Breast epithelium (tissue), 4 donors: ENCODE measurements around the gene ANKRD63. TPM values are rescaled to one million over a fixed set of nuclear protein-coding genes. Genes with fewer than 3 reads are reported as not detected.

Experiments
- DNase-seq, 2 donors: peaks; one replicate each; pipeline ENCODE4 v3.0.0-alpha.2; 2019; ENCODE audit warnings: low spot score in 2 of 2
- H3K27ac ChIP-seq, 2 donors: fragments of 200-600 bp; sonication (generic) in 1 of 2; one replicate each; pipeline ENCODE4 v1.5.1; 2016 to 2019; ENCODE audit warnings: mild to moderate bottlenecking in 1 of 2
- H3K27me3 ChIP-seq, 2 donors: fragments of 200-600 bp; sonication (generic) in 1 of 2; one replicate each; pipeline versions ENCODE4 v1.5.1 to v1.6.0; 2017 to 2019; ENCODE audit warnings: control low read depth in 1 of 2, mild to moderate bottlenecking in 1 of 2
- H3K36me3 ChIP-seq: fragments of 200-600 bp; one replicate; pipeline ENCODE4 v1.5.1; 2019
- H3K4me1 ChIP-seq, 2 donors: fragments of 200-600 bp; sonication (generic); one replicate each; pipeline ENCODE4 v1.5.1; 2016 to 2019; ENCODE audit warnings: control low read depth in 1 of 2
- H3K4me3 ChIP-seq, 3 donors: fragments of 200-600 bp; sonication (generic); 1 replicate in 2 of 3; 2 replicates in 1 of 3; pipeline ENCODE4 v1.5.1; 2016 to 2019; ENCODE audit warnings: mild to moderate bottlenecking in 3 of 3, moderate library complexity in 2 of 3
- H3K9me3 ChIP-seq, 2 donors: fragments of 200-600 bp; sonication (generic) in 1 of 2; one replicate each; pipeline ENCODE4 v1.5.1; 2016 to 2019; ENCODE audit warnings: control low read depth in 1 of 2
- POLR2A ChIP-seq: fragments of 450-650 bp; IDR thresholded peaks from one replicate; pipeline ENCODE4 v1.6.1; 2016; ENCODE audit warnings: antibody characterized with exemption, mild to moderate bottlenecking, moderate library complexity
- POLR2AphosphoS5 ChIP-seq, 3 donors: sonication (generic); formaldehyde crosslinking; IDR thresholded peaks; one replicate each; pipeline ENCODE4 v1.6.1; 2017; ENCODE audit warnings: antibody characterized with exemption in 3 of 3
- intact Hi-C: fragments of 100-400 bp; cut with DNase I; formaldehyde crosslinking; loops from one replicate; pipeline ENCODE4 v1.15.1; 2023; ENCODE audit warnings: low total_unique reads
- total RNA-seq, 3 donors: library from RNA; depleted of rRNA; stranded (reverse); fragments of >200 nt; gene quantifications; one replicate each; pipeline ENCODE4 v1.1.0, GENCODE V29; 2016
- TF ChIP-seq, protein P1 (sequence below), 3 donors: fragments of 450-650 bp; IDR thresholded peaks; one replicate each; pipeline ENCODE4 v1.5.1; 2016 to 2017; ENCODE audit warnings: antibody characterized with exemption in 3 of 3, mild to moderate bottlenecking in 3 of 3, moderate library complexity in 3 of 3

ANKRD63 gene
- total RNA-seq, 3 donors from 2014 or later, result not detected

DNA sequence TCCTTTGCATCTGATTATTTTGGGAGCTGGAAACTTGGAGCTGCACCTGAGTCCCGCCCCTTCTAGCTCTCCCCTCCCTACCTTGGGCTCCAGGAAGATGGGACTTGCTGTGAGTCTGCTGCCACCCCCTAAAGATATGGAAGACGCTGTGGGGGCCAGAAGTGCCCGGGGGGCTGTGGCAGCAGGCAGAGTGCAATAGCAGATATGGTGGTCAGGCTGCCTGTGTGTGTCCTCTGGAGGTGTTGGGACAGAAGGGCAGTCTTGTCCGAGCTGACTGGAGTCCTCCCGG is 43.5 kb downstream of the ANKRD63 start:
- Histone ChIP-seq H3K4me1 (peaks cover 4 to 10% of the 10 kb centered on the region in 2 donors), H3K27ac (peak overlapping the region; percentile 82 to 88), H3K27me3 (no peaks in the 10 kb centered on the region), H3K4me3 (peak overlapping the region in 2 of 3 donors; percentile 48 to 60), H3K36me3 (no peaks in the 10 kb centered on the region), H3K9me3 (no peaks in the 10 kb centered on the region)
- DNase-seq, result no peak
- TF ChIP-seq POLR2A (no peak), POLR2AphosphoS5 (IDR thresholded peaks at IDR 0.05) (no peak)
- TF ChIP-seq, protein P1, sequence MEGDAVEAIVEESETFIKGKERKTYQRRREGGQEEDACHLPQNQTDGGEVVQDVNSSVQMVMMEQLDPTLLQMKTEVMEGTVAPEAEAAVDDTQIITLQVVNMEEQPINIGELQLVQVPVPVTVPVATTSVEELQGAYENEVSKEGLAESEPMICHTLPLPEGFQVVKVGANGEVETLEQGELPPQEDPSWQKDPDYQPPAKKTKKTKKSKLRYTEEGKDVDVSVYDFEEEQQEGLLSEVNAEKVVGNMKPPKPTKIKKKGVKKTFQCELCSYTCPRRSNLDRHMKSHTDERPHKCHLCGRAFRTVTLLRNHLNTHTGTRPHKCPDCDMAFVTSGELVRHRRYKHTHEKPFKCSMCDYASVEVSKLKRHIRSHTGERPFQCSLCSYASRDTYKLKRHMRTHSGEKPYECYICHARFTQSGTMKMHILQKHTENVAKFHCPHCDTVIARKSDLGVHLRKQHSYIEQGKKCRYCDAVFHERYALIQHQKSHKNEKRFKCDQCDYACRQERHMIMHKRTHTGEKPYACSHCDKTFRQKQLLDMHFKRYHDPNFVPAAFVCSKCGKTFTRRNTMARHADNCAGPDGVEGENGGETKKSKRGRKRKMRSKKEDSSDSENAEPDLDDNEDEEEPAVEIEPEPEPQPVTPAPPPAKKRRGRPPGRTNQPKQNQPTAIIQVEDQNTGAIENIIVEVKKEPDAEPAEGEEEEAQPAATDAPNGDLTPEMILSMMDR (IDR thresholded peaks at IDR 0.05), result no peak
- intact Hi-C loops, result loop anchor here (5.0 kb wide), 1 partner anchor 33 kb away; no protein-coding TSS in a partner anchor

DNA sequence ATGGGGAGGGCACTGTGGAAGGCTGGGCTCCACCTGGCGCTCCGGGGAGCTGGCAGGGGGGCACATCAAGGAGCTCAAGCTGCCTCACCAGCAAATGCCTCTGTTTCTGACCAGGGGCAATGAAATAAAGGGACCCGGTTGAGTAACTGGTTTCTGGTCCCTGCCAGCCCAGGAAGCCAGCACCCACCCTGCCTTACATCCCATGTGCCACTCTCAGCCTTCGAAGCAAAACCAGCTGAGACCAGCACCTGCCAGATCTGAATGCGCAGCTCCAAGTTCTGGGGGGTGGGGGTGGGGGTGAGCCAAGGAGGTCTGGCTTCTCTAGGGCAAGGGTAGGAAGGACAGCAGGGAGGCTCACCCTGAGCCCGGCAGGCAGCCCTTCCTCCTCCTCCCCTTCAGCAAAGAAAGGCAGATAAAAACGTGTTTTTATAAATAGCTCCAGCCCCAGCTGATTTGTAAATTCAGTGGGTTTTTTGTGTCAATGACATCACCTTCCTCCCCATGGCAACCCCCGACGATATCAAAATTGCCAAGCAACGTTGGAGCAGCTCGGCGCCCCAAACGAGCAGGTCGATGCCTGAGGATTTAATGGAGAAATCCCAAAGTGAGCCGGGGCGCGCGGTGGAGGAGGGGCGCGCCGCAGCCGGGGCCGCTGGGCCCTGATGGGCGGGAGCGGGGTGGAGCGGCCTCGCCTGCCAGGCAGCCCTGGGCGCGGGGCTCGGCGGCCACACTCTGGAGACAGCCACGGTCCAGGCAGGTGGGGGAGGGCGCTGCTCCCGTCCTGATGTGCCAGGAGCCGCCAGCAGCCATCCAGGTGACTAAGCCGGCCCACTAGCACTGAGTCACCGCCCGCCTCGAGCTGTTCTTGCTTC is 44.1 kb downstream of the ANKRD63 start, which contains the start of gene PAK6:
Gene PAK6, plus strand, starts transcription at position 532 of the 872 bp plus-strand sequence. CDS start 25,723 bp downstream, outside the sequence.
- DNase-seq, result peak; percentile 86 to 91
- H3K27ac ChIP-seq, result peak within 1 kb of the TSS; percentile 82 to 88
- intact Hi-C loops, result loop anchor here (5.0 kb wide), 1 partner anchor 34 kb away; no protein-coding TSS in a partner anchor

DNA sequence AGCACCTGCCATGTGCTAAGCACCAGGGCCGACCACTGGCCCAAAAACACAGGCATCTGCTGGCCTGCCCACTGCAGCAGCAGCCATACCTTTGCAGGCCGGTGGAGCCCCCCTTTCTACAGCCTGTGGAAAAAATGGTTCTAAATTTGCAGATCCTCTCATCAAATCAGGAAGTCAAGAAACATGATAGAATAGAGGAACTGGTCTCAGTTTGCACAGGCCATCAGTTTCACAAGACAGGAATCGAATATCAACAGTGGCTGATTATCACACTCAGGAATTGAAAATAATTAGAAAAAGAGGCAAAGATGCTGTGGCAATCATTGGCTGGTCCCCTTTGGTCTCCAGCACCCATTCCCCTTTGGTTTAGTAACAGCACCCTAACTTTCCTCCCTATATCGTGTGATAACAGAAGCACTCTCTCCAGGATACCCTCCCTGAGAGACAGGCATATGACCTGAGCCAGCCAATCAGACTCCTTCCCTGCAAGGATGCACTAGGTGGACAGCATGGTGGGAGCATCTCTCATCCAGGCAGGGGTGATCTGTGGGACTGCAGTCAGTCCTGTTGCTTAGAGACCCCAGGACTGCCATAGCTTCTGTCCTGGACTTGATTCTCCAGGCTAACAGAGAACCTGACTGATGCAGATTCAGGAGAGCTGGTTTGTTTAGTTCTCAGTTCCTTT is 47.5 kb downstream of the ANKRD63 start:
- H3K4me1 ChIP-seq, result peaks cover 0 to 8% of the 10 kb centered on the region in 2 donors
- TF ChIP-seq, protein P1 (IDR thresholded peaks at IDR 0.05), result no peak
- intact Hi-C loops, result loop anchor here (5.0 kb wide), 1 partner anchor 37 kb away; no protein-coding TSS in a partner anchor
- no peaks in the 10 kb centered on the region for H3K36me3 ChIP-seq
- no peak for DNase-seq
- H3K27ac ChIP-seq, result no peak overlapping the region
- H3K27me3 ChIP-seq, result no peaks in the 10 kb centered on the region
- no peak overlapping the region for H3K4me3 ChIP-seq
- H3K9me3 ChIP-seq, result no peaks in the 10 kb centered on the region

More for the DNA sequence above, 44.1 kb downstream of the ANKRD63 start, which contains the start of gene PAK6:
- TF ChIP-seq POLR2A (no peak), POLR2AphosphoS5 (IDR thresholded peaks at IDR 0.05) (no peak)
- TF ChIP-seq, protein P1 (IDR thresholded peaks at IDR 0.05), result no peak
- no peaks in the 10 kb centered on the region for H3K9me3 ChIP-seq
- H3K36me3 ChIP-seq, result no peaks in the 10 kb centered on the region
- peak within 1 kb of the TSS in 2 of 3 donors; percentile 48 to 60 for H3K4me3 ChIP-seq
- H3K27me3 ChIP-seq, result no peaks in the 10 kb centered on the region
- H3K4me1 ChIP-seq, result peaks cover 4 to 8% of the 10 kb centered on the region in 2 donors

DNA sequence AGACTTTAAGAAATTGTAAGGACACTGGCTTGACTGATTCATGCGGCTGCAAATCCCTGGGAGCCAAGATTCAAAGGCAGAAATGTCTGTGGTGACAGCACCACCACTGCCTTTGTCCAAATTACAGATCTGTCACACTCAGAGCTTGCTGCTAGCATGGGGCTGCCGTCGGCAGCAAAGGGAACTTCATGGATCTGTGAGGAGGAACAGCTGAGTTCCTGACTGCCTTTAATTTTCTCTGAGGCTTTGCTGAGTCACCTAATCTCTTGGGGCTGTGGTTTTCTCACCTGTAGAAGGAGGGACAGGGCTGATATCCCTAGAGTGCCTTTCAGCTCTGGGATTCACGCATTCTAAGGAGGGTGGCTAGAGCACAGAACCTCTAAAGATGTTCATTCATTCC is 48.1 kb downstream of the ANKRD63 start:
- H3K27ac ChIP-seq, result no peak overlapping the region
- peaks cover 0 to 5% of the 10 kb centered on the region in 2 donors for H3K4me1 ChIP-seq
- TF ChIP-seq POLR2AphosphoS5 (IDR thresholded peaks at IDR 0.05), result no peak
- TF ChIP-seq, protein P1 (IDR thresholded peaks at IDR 0.05), result no peak
- no peak for TF ChIP-seq POLR2A
- no peaks in the 10 kb centered on the region for H3K27me3 ChIP-seq
- no peak overlapping the region for H3K4me3 ChIP-seq
- H3K9me3 ChIP-seq, result no peaks in the 10 kb centered on the region
- H3K36me3 ChIP-seq, result no peaks in the 10 kb centered on the region
- DNase-seq, result no peak
- intact Hi-C loops, result loop anchor here (5.0 kb wide), 1 partner anchor 38 kb away; no protein-coding TSS in a partner anchor
